Glomerular visceral epithelial cell (primary cell): ENCODE measurements around the gene BLID.

Experiments used
- DNase-seq: peaks from one replicate; pipeline ENCODE4 v3.0.0-alpha.2; 2016; ENCODE audit errors: extremely low spot score

The BLID gene, protein sequence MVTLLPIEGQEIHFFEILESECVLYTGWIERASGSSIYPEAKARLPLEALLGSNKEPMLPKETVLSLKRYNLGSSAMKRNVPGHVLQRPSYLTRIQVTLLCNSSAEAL

DNA sequence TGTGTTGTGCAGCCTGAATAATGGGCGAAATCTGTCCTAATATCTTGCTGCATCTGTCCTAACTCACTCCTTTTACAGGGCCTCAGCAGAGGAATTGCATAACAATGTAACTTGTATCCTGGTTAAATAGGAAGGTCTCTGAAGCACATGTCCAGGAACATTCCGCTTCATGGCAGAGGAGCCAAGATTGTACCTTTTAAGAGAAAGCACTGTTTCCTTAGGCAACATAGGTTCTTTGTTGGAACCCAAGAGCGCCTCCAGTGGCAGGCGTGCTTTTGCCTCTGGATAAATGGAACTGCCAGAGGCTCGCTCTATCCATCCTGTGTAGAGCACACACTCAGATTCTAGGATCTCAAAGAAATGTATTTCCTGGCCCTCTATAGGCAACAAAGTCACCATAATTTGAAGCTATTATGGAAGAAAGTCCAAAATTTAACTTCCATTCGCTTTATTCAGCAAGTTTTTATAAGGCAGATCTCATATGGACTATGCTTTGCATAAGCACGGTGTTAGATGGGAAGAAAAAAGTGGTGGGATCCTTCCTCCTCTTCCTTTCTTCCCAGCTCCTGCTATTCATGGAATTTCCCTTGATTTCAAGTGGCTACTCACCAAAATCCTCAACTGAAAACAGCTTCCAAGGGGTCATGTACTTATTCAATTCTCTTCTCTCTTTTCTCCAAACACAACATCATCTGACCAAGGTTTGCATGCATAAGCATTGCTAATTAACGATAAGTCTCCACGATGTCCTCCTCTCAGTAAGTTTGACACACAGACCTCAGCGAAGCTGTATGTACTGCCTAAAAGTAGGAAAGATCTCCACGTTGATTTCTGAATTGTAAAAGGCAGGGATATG, at the start of gene BLID:
Gene BLID, minus strand, starts transcription at position 692 of the 856 bp plus-strand sequence. Its CDS starts 293 bp downstream, at position 399.
- no peak for DNase-seq

DNA sequence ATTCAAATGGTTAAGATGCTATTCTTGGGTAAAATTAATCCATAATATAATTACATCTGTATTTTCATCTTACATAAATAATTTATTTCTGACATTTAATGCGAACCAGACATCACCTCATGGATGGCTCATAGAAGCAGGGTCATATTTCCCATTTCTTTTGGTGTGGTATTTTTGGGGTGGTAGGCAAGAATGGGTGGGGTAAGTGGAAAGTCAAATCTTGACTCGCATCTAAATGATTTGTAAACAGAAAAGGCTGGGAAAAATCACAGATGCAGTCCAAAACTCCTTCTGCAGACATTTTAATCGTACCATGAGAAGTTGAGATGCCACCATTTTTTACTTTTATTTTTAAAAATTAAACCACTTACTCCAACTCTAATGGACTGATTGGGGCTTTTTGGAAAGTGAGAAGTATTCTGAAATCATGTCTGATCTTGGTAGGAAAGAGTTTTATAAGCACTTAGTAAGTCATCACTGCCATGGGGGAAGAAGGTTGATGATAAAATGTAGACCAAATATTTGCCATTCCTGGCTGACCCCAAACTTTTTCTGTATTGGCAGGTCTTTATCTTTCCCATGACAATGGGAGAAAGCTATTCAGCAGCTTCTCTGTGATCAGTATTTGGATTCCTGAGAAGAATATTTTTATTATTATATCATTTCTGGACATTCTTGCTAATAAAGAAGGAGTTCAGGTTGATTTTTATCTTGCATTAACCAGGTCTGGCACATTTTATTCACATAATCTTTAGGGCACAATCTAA, 47.2 kb upstream of the BLID start:
- DNase-seq = peak; percentile 45

DNA sequence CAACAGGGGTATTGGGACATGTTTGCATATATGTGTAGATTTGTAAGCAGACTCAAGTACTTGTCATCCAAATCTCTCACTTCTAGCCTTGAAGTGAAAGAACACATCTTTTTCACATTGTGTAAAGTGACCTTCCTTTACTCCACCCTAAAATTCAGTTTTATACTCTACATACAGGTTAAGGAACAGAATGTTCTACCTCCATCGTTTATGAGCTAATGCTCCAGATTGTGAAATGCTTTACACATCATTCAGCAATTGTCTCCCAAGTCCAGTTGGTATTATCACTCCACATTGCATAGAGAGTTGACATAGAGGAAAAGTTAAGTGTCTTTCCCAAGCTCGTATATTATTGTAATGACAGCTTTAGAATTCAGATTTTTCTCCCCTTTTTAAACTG, 46.1 kb upstream of the BLID start:
- DNase-seq = no peak

DNA sequence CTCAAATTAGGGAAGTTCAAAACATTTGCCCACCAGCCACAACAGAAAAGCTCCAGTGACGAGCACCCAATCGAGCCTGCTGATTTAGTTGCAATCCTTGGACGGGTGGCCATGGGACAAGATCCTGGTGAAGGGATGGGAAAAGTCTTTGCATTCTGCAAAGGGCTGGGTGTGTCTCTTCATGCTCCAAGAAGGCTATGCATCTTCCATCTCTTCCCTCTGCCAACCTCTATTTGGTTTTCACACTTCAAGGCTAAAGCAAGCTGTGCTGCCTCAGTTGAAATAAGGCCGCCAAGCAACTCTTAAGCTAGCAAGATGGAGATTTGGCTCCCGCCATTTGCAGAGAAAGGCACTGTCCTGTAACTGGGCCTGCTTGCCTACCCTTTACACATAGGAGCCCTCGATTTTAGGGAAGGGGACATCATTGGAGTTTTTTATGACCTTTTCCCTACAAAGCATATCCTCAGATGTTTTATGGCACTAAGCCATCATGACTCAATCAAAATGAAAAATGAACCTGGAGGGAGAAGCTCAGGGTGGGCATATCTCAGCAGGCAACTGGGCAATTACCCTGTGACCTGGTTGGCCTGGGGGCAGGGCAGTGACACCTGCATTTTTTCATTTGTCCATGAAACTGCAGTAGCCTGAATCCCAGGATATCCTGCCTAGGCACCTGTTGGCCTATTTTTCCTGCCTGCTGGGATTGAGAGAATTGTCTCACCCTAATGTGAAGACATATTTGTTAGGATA, 45.0 kb upstream of the BLID start:
- DNase-seq = no peak

DNA sequence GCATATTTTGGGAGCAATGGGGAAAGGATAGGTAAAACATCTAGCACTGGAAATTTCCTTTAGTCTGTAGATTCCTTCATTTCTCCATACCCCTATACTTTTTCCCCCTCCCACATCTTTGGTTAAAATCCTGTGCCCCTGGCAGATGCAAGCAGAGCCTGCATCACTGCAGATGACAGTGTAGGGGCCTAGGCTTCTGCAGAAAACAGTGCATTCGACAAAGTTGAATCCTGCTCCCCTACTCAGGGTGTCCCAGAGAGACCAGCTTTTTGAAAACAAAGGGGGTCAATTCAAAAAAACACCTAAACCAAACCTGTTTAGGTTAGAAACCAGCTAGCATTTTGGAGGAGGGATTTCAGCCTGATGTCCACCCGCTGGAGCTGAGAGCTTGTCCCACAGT, 43.8 kb upstream of the BLID start:
- DNase-seq = no peak

DNA sequence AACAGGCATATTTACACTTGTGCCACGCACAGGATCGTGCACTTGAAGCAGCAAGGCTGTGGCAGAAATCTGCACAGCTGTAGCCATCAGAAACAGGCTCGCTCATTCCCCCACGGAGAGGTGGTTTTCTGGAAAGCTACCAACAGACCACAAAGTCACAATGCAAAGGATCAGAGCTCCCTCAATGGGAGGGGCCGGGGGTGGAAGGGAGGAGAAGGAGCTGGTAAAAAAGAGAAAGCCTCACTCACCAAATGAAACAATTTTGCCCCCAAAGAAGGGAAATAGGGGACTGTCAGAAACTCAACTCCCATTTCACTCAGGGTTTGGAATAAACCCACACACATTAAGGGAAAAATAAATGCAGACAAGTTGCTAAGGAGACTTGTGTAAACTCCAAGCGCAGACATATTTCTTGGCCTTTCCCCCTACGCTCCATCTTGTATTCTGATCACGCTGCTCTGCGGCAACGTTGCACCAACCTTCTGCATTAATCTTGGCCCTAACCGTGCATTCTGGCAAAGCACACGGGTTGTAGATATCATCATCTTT, 43.2 kb upstream of the BLID start:
- DNase-seq = peak; percentile 46

DNA sequence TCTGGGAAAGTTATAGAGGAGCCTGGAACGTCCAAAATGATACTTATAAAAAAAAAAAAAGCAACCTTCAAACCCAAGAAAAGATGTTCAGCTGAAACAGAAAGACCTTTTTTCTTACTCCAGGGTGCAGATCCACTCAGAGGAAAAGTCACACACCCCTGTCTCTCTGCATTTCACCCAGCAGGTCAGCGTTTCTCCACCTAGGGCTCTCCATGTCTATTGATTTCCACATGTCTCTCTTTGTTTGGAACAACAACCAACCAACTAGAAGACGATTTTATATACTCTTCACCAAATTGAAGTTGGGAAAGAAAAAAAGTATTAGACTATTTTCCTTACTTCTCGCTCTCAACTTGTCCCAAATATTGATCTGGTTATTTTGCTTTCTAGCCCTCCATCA, 42.2 kb upstream of the BLID start:
- no peak for DNase-seq

DNA sequence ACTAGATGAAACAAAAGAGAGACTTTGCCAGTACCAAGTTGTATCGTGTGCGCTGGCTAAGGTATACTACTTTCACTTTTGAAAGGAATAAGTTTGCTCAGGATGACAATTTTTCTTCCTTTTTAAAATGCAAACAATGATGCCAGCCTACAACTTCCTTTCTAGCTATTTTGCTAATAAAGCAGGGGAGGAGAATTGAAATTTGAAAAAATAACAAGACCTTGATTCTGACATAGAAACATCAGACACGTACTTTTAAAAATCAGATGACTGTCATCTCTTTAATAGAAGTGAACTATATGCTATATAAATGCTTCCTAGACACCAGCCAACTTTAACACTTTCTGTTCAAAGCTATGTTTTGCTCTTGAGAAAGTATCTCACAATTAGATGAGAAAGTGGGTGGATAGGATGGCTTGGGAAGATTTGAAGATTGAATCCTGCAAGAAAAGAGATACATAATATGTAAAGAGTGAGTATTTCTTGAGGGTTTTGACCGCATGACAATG, 41.7 kb upstream of the BLID start:
- DNase-seq = no peak

DNA sequence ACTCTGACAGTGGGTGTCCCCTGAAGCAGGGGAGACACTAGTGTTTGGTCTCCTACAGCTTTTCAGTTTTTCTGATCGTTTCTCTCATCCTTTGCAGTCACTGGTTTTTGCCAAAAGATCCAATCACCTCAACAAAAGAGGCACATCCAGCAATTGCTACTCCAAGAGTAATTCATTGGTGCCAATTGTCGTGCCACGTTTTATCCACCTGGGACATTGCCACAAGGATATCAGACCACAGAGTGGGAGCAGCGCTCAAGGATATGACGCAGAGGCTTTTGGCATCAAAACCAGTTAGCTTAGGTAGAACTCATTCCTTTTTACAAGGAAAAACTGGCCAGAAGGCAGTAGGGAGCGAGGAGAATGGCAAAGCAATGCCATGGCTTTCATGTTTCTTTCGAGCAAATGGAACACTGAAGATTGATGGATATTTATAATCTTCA, 40.9 kb upstream of the BLID start:
- no peak for DNase-seq

DNA sequence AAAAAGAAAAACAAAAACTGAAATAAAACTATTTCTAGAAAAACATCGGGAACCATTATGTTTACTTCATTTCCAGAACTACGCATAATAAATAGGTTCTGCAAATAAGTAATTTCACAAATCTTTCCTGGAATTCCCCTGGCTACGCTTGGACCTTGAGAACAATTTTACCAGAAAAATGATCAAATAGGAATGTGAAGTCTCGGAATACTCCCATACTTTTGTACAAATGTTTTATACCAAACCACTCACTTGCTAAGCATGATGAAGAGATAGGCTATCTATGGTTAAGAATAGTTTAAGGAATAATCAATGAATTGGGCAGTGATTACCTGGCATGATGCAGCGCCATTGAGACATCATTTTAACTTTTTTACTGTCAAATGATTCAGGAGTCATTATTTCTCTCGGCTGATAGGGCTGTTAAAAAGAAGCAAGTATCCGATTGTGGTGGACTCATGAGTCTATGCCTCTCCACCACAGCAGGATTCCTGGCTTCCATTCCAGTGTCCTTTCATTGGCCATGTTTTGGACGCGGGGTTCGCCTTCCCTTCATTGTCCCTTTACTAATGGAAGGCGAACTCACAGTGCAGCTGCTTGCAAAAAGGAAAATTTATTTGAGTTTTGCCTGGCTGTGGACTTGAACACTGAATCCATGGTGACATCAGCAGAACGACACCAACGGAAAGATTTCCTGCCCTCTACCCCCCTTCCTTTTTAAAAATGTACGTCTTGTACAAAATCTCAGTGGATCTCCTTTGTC, 39.9 kb upstream of the BLID start:
- DNase-seq = no peak

DNA sequence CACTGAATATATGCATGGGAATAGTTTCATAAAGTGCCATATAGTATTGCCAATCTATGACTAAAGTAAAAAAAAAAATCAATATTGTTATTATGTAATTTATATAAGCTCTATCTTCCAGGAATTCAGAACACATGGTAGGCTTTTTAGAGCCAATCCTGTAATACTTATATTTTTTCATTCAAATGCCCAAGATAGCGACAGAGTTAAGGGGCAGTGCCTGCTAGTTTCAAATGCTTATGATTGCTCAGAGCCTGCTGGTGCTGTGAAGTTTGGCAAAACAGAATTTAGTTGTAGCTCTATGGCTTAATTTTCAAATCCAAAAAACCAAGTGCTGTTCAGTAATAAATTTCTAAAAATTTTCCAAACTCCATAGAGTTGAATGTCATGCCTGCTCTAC, 39.0 kb upstream of the BLID start:
- DNase-seq = no peak

DNA sequence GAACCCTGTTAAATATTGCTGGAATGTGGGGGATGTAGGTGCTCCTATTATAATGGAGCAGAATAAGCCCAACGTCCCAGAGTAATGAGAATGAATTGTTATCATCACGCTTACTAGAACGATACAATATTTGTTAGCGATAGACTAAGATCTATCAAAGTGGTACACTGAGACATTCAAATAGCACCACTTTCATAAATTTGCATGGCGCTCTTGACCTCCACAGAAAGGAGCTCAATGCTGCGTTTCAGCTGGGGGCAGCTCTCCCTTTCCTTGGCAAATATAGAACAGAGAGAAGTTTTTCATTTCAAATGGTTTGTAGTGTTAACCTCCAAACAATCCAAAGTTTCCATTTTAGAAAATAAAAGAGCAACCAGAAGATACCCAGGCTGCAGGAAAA, 38.2 kb upstream of the BLID start:
- DNase-seq = no peak

DNA sequence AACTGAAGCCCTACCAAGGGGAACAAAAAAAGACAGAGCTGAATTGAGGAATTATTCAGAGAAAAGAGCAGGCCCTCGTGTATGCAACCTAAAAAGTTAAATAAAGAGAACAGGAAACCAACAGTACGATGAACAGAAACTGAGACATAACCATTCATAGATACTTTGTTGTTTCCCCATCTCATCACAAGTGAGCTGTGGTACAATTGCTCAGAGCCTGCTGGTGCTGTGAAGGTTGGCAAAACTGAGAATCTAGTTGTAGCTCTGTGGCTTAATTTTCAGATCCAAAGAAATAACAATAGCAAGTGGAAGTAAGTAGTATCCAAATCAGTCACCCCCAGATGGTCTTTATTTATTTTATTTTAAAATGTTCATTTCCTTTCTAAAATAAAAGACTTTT, 37.7 kb upstream of the BLID start:
- no peak for DNase-seq

DNA sequence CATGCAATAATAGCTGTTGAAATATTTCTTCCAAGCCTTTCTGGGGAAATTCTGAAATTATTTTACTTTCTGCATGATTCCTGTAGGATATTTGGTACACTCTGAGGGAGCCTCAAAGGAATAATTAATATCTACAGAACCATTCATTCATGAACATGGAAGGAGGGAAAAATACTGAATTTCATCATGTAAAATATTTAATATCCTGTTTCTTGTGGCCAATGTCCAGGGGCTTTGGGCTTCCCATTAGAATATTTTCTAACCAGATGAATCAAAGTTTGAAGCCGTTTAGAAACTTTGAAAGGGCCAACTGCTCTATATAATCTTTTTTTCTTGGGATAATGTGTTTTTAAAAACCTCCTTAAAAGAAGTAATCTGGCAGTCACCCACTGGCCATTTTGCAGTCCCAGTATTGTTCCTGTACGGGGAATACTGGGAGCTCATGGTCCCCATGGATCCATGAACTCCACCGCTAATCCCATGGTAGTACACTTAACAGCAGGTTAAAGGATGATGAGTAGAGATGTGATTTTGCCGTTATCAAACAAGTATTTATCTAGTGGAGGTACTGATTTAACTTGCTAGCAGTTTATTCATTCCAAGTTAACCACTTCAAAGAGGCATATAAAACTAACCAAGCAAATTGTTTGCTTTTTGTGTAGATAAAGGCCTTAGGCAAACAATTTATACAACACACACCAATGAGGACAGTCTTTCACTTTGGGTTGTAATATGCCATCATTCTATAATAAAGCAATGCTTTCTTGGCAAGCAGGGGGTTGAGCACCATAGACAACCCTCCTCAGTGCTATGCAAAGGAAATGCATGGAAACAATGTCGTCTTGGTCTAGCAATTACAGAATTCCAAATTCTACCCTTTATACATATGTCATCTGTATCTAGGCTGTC, 34.5 kb upstream of the BLID start:
- no peak for DNase-seq

DNA sequence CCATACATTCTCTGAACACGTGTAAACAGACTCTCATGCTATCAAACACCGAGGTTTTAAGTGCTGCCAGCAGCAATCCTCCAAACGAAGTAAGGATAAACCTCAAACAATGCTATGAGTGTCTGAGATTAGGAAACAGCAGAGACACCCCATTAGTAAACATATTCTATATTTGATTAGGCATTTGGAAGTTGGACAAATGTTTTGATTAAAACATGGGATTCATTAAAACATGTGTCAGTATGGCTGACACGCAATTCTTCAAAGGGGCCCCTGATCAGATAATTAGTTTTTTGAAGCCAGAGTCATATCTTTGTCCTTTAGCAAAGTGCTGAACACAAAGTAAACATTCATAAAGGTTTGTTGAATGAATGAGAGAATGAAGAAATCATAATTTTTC, 33.2 kb upstream of the BLID start:
- DNase-seq = no peak

DNA sequence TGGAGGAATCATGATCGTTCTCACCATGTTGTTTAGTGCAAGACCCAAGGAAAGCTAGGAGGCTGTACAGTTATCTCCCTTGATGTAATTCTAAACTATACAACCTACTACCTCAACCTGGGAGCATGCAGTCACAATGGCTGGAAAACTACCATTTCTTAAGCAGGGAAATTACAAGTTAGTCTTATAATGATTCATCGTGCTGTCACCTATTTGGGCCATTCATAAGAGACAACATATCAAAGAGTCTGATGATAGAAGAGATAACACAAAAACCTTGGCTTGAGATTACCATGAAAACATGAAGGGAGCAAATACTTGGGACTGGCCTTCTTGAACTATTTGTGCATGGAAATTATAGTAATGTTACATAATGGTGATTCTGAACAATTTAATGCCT, 30.5 kb upstream of the BLID start:
- DNase-seq = no peak

DNA sequence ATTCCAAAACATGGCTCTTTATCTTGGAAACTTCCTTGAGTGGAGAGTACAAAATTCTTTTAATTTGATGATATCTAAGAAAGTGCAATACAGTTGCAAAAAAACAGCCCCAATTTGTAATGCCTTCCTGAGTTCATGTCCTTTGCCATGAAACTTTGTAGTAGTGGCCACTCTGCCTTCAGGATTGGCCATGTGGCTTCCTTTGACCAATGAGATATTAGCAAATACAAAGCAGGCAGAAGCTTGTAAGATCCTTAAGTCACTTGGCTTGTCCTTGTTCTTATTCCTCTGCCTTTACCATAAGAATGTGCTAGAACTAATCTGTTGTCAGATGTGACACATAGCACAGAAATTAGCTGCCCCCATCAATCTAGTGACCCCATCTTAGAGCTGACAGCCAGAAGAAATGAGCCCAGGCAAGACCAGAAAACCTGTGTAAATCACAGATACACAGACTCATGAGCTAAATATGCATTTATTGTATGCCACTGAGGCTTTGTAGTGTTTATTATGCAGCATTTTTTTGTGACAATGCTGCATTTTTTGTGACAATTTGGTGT, 29.8 kb upstream of the BLID start:
- DNase-seq = no peak

DNA sequence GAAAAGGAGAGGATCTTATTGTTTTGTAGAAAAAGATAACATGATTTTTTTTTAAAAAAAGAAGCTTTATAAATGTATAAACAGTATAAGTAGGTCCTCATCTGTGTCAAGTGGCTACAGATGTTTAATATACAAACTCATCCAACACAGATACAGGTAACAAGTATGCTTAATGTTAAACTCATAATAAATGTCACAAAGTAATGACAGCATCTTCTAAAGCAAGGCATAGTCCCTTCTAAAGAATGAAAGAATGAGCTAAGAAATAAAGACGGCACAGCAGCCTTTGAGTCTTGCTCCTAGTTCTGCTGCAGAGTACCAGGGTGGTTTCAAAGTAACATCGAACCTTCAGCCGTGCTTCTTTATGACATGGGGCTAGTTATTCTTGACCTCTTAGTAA, 28.7 kb upstream of the BLID start:
- no peak for DNase-seq

DNA sequence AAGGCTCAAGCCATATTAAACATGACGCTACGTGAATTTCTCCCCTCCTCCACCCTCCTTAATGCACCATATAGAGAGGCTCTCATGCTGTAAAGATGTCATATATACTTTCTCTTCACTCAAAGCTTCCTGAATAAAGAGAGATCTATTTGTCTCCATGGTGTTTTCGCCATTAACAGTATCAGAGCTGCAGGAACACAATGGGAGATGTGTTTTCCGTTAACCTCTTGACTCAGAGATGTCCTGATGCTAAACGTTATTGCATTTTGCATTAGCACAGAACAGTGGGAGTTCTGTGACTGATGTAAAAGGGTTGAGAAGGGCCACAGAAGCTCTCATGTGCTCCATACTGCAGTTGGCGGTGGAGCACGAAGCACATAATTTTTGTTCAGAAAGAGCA, 25.7 kb upstream of the BLID start:
- no peak for DNase-seq

DNA sequence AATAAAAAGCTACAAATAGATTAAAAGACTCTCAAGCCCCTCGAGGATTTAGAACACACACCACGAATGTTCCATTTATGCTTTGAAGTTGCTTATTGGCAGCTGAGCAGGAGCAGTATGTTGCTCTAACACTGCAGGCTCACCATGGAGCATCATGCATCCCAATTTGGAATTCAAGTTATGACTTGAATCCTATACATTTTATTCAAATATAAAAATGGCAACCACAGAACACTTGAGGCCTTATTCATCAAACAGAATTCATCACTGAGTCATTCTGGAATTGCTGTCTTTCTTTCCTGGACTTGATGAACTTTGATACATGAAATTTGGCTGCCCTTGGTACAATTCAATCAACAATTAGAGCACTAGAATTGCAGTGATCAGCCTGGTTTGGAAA, 24.5 kb upstream of the BLID start:
- DNase-seq = peak; percentile 17
